ENCODE results near the gene GABRA5.
"Not testable (repeated sequence)": the region's sequence is repeated elsewhere in the genome, so short reads cannot be mapped to it uniquely, and the experiment has no call there.

The GABRA5 gene

DNA sequence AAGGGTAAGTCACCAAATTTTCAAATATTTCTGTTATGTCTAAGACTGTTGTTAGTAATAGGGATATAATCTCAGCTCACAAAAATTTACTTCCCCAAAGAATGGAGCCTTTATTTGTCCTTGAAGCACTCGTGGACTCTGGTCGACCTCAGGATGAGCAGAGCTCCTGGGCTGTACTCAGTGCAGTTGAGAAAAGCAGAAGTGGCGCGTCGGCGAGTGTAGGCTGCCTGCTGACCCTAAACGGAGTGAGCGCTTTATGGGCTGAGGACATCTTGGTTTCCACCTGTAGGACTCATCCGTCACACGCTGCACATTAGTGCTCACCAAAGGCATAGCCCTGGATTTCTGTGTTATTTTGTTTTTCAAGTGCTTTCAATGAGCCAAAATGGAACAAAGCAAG, 11.0 kb downstream of the GABRA5 start:
- DNase-seq (ENCODE audit: low read depth) = no peak

- no peak for DNase-seq (ENCODE audit: low read depth)
Measured at GRCh38 chr15:26879706-26880105, 12.8 kb downstream of the GABRA5 start.

GRCh38 chr15:26882112-26882511, 15.2 kb downstream of the GABRA5 start:
- DNase-seq (ENCODE audit: low read depth) = no peak

GRCh38 chr15:26882616-26883365, 15.9 kb downstream of the GABRA5 start:
- DNase-seq (ENCODE audit: low read depth) = no peak

GRCh38 chr15:26883466-26883865, 16.6 kb downstream of the GABRA5 start:
- no peak for DNase-seq (ENCODE audit: low read depth)

- no peak for DNase-seq (ENCODE audit: low read depth)
Measured at GRCh38 chr15:26886566-26886965, 19.7 kb downstream of the GABRA5 start.

DNA sequence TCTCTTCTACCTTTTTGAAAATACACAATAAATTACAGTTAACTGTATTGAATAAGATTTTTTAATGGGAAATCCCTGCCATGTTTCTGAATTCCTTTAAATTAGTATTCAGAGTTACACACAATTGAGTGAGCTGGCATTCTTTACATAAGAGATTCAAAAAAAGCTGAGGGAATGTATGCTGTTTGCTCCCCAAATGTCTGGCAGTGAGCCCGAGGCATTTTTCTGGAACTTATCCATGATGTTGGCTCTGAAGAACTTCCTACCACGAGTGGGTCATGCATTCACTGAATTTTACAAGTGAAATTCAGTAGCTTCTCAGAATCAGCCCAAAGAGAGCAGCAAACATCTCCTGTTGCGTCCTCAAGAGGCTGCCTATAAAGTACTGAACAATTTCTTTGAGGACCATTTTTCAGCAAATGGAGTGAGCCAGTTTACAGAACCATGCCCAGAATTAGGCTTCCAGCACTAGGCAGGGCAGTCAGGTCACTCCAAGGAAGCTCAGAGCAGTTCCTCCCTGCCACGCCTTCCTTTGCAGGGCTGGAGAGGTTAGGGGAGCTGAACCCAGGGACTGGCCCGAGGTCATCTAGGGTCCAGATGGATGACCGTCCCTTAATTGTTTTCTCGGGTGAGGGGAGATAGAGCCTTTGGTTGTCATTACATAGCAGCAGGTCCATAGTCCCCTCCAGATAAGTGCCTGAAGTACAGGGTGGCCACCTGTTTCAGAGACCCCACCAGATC, 21.2 kb downstream of the GABRA5 start:
- DNase-seq (ENCODE audit: low read depth) = no peak

DNA sequence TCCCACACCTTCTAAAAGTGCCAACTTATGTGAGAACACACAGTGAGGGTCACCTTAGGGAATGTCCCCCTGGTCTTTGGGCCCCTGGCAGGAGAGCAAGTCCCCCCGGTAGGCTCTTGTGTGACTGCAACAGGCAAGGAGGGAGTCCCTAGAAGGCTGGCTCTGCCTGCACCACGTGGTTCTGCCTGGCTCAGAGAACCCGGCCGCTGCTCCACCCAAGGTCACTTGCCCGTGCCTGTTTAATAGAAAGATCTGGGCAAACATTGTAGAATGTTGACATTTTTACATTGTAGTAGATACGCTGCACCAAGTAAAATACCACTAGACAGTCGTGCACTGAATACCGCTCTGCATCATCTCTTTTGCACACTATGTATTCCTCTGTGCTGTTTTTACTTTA, 21.9 kb downstream of the GABRA5 start:
- no peak for DNase-seq (ENCODE audit: low read depth)

DNA sequence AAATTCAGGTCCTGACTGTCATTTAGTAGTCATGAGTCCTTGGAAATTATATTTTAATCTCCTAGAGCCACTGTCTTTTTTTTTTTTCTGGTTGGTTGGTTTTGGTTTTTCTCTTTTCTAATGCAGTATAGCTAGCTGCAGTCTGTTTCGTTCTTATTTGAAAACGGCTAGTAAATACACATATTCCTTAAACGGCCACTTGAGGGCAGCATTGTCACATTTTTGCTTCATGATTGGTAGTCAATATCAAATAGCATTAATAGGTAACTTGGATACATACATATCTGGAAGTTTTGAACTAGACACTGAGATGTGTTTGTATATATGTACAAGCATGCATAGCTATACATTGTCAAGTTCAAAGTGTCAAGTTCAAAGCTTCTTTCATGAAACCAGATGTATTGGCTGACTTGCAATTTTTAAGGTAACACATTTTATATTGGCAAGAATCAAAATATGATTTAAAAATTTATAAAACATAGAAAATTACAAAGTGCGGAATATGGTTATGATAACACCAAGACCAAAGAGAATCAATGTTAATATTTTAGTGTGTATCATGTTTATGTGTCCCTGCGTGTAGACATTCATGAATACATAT, 22.5 kb downstream of the GABRA5 start:
- DNase-seq (ENCODE audit: low read depth) = no peak

- DNase-seq (ENCODE audit: low read depth) = no peak
Measured at GRCh38 chr15:26890451-26890850, 23.6 kb downstream of the GABRA5 start.

- DNase-seq (ENCODE audit: low read depth) = no peak
Measured at GRCh38 chr15:26890988-26891387, 24.1 kb downstream of the GABRA5 start.

GRCh38 chr15:26891448-26892181, 24.8 kb downstream of the GABRA5 start:
- DNase-seq (ENCODE audit: low read depth) = no peak

DNA sequence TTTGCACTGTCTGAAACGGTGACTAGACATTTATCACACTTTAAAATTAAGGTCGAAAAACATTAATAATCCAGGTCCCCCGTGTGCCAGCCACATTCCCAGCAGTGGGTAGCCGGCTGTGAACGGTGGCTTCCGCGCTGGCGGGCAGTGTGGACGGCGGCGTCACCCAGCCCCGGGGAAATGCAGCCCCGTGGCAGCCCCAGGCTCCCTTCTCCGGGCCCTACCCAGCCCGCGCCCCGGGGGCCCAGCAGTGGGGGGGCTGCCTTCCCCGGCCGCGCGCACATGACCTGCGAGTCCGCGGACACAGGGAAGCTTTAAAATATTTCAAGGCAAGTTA, 25.3 kb downstream of the GABRA5 start:
- DNase-seq (ENCODE audit: low read depth) = no peak

DNA sequence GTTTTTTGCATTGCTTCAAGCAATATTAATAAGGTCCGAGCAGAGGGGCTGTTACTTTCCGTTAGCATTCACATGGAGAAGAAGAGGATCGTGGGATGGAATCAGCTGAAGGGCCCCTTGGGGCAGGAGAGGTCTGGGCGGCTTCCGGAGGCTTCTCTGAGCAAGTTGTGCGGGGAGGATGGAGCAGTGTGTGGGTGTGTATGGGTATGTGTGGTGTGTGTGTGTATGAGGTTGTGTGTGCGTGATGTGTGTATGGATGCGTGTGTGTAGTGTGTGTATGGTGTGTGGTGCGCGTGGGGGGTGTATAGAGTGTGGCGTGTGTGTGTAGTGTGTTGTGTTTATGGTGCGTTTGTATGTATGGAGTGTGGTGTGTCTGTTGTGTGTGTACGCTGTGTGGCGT, 25.8 kb downstream of the GABRA5 start:
- DNase-seq (ENCODE audit: low read depth) = no peak

GRCh38 chr15:26893351-26894065, 26.6 kb downstream of the GABRA5 start:
- DNase-seq (ENCODE audit: low read depth) = no peak

DNA sequence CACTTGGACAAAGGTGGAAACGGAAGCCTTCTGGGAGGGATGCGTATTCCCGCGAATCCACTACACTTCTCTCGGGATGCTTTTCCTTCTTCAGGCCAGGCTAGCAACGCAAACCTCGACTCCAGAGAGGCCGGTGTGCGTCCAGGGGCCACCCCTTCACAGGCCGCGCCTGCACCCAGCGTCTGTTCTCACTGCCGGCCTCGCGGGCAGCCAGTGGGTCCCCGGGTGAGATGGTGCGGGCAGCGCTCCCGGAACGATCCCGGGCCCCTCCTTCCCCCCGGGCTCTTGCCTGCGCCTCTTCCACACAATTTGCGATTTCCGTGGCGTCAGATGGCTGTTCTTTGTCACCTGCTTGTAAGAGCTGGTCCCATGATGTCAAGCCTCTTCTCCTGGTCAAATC, 27.3 kb downstream of the GABRA5 start:
- no peak for DNase-seq (ENCODE audit: low read depth)

DNA sequence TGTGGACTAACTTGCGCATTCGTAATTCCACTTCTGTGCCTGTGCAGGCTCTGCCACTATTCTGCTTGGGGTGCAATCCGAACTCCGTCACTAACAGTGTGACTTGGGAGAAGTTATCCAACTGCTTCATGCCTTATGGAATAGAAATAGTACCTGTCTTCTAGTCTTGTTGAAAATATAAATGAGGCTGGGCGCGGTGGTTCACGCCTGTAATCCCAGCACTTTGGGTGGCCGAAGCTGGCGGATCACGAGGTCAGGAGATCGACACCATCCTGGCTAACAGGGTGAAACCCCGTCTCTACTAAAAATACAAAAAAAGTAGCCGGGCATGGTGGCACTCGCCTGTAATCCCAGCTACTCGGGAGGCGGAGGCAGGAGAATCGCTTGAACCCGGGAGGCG, 28.5 kb downstream of the GABRA5 start:
- DNase-seq (ENCODE audit: low read depth) = not testable (repeated sequence)

DNA sequence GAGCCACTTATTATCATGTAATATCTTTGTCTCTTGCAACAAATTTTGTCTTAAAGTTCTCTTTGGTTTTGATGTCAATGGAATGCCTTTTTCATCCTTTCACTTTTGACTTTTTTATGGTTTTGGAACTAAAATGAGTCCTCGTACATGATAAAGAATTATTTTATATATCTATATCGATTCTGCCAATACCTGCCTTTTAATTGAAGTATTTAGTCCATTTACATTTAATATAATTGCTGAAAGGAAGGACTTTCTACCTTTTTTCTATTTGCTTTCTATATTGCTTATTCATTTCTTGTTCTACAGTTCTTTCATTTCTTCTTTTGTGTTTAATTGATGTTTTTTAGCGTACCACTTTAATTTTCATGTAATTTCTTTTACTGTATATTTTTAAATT, 32.8 kb downstream of the GABRA5 start:
- DNase-seq (ENCODE audit: low read depth) = no peak

DNA sequence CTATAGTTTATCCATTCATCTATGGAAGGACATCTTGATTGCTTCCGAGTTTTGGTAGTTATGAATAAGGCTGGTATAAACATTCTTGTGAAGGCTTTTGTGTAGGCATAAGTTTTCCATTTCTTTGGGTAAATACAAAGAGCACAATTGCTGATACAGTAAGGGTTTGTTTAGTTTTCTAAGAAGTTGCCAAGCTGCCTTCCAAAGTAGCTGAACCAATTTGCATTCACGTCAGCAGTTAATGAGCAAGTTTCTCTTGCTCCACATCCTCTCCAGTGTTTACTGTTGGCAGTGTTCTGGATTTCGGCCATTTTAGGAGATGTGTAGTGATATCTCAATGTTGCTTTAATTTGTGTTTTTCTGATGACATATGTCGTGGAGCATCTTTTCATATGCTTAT, 34.2 kb downstream of the GABRA5 start:
- DNase-seq (ENCODE audit: low read depth) = no peak

DNA sequence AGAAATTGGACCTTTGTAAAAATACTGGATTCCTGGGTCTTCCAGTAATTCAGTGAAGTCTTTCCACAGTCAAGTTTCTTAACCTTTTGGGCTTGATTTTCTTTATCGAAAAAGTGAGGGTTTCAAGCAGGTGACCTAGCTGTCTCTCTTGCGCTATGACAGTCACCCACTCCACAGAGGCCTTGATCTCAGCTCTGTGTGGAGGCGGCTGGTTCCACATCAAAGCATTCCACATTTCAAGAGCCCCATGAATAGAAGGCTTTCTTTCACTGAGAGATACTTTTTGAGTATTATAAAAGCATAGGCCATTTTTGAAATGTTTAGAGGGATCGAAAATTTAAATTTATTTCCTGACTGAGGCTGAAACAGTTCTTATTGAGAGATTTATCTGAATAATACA, 43.9 kb downstream of the GABRA5 start:
- DNase-seq (ENCODE audit: low read depth) = no peak

DNA sequence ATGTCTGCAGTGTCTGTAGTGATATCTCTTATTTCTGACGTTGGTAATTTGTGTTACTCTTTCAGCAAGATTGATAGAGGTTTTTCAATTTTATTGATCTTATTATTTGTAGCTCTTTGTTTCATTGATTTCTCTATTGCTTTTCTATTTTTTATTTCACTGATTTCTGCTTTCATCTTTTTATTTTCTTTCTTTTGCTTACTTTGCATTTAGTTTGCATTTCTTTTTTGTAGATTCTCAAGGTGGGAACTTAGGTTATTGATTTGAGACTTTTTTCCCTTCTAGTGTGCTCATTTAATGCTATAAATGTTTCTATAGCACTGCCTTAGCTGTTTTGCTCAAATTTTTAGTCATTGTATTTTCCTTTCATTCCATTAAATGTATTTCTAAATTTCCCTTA, 54.6 kb downstream of the GABRA5 start:
- DNase-seq (ENCODE audit: low read depth) = no peak

DNA sequence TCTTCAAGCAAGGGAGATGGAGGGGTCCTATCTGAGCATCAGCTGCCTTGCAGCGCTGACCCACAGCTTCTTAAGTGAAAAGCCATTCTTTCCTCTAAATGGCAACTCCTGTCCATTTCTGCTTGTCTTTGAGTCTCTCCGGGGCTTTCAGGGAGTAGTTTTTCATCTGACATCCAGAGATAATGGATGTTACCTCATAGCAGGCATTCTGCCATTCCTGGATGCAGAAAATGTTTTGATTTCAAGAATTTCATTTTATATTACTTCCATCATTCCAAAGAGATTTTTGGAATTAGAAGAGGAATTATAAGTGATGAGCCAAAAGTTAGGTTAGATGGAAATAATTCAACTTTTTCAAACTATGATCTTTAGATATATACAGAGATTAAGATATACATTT, 59.2 kb downstream of the GABRA5 start:
- DNase-seq (ENCODE audit: low read depth) = no peak

Data from T-helper 22 cell (primary cell).